ENCODE measurements around the gene FAM168A.

Gene FAM168A

DNA sequence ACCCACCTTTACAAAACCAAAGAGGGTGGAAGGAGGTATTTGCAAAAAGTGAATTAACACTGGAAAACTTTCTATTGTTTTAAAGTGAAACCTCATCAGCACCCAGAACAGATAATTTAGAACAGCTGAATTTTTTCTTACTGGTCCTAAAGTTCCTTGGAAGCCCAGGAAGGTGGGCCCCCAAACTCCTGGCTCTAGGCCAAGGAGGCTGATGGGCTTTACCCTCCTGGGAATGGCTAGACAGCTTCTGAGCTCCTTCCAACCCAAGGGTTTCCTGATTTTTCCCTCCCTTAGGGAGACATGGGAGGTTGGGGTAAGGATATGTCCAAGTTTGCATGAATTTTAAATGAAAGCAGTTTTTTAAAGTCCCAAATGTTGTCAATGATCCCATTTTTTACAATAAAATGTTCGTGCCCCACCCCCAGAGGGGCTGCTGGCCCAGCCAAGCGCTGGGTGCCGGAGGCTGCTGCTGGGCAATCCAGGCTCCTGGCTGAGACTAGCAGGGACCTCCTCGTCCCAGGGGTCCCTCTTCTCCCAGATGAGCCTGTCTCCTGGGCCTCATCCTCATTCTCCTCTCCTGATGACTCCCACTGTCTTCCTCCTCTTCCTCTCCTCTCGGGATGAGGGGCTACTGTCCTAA is 193.3 kb downstream of the FAM168A start:
- no peak for DNase-seq (ENCODE audit: low read depth in 2 of 2, low spot score in 1 of 2)

GRCh38 chr11:73404048-73404447 is 193.9 kb downstream of the FAM168A start:
- no peak for DNase-seq (ENCODE audit: low read depth in 2 of 2, low spot score in 1 of 2)

GRCh38 chr11:73403541-73403940 is 194.4 kb downstream of the FAM168A start:
- no peak for DNase-seq (ENCODE audit: low read depth in 2 of 2, low spot score in 1 of 2)

- no peak for DNase-seq (ENCODE audit: low read depth in 2 of 2, low spot score in 1 of 2)
Observed at GRCh38 chr11:73402834-73403185, 195.1 kb downstream of the FAM168A start.

- no peak for DNase-seq (ENCODE audit: low read depth in 2 of 2, low spot score in 1 of 2)
Observed at GRCh38 chr11:73401924-73402833, 195.7 kb downstream of the FAM168A start.

- no peak for DNase-seq (ENCODE audit: low read depth in 2 of 2, low spot score in 1 of 2)
Observed at GRCh38 chr11:73401217-73401923, 196.5 kb downstream of the FAM168A start.

GRCh38 chr11:73400293-73400692 is 197.6 kb downstream of the FAM168A start:
- DNase-seq (ENCODE audit: low read depth in 2 of 2, low spot score in 1 of 2): no peak

DNA sequence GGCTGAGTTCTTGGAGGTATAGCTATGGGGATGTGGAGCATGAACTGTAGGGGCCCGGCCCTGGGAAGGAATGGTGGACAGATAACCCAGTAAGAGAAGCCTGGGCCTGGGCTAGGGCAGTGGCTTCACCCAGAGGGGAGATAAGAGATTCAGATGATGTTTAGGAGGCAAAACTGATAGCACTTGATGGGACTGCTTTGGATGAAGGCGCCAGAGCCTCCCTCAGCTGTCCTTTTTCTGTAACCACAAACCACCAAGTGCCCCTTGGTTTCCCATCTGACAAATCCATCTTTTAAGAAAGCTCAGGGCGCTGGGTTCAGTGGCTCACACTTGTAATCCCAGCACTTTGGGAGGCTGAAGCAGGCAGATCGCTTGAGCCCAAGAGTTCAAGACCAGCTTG is 198.3 kb downstream of the FAM168A start:
- no peak for DNase-seq (ENCODE audit: low read depth in 2 of 2, low spot score in 1 of 2)

- DNase-seq (ENCODE audit: low read depth in 2 of 2, low spot score in 1 of 2): no peak
Observed at GRCh38 chr11:73399159-73399590, 198.7 kb downstream of the FAM168A start.

DNA sequence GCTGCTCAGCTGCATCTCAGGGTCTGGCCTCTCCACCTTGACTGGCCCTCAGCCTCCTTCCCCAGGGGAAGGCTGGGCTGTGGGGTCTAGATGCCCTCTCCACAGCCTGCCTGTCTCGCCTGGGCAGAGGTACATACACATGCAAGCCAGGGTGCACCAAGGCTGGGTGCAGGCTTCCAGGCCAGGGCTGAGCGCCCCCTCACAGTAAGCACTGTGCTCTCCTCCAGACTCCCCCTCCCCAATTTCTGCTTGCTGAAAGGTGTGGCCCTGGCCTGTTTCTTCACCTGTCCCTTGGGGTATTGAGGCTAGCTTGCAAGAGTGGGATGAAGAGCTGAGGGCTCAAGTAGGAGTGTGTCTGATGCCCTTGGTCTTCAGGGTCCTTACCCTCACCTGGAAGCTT is 199.2 kb downstream of the FAM168A start:
- DNase-seq (ENCODE audit: low read depth in 2 of 2, low spot score in 1 of 2): no peak

GRCh38 chr11:73398132-73398526 is 199.8 kb downstream of the FAM168A start:
- no peak for DNase-seq (ENCODE audit: low read depth in 2 of 2, low spot score in 1 of 2)

GRCh38 chr11:73397468-73398131 is 200.3 kb downstream of the FAM168A start:
- no peak for DNase-seq (ENCODE audit: low read depth in 2 of 2, low spot score in 1 of 2)

- DNase-seq (ENCODE audit: low read depth in 2 of 2, low spot score in 1 of 2): no peak
Observed at GRCh38 chr11:73396985-73397384, 200.9 kb downstream of the FAM168A start.

DNA sequence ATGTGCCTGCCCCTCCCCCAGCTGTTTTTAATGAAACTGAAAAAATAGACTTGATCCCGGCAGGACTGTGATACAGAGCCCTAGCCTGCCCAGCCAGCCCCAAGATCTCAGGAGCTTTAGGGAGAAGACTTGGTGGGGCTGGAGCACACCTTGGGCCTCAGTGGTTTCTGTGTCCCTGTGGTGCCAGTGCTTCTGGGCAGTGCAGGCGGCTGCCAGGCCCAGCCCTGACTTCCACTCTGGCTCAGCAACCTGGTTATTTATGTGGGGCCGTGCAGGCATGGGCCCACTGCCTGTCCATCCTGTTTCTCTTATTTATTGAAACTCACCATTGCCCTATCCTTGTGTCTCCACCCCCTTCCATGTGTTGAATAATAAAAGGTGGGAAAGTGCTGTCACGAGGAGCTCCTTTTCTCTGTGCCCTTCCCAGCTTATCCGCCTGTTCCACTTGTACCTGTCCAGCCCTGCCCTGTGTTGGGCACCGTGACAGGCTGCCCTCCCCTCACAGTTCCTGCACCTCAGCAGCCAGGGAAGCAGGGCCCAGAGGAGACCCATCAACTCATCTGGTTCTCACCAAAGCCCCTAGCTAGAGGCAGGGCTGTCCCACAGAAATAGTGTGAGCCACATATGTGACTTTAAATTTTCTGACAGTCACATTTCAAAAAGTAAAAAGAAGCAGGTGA is 201.5 kb downstream of the FAM168A start:
- no peak for DNase-seq (ENCODE audit: low read depth in 2 of 2, low spot score in 1 of 2)

DNA sequence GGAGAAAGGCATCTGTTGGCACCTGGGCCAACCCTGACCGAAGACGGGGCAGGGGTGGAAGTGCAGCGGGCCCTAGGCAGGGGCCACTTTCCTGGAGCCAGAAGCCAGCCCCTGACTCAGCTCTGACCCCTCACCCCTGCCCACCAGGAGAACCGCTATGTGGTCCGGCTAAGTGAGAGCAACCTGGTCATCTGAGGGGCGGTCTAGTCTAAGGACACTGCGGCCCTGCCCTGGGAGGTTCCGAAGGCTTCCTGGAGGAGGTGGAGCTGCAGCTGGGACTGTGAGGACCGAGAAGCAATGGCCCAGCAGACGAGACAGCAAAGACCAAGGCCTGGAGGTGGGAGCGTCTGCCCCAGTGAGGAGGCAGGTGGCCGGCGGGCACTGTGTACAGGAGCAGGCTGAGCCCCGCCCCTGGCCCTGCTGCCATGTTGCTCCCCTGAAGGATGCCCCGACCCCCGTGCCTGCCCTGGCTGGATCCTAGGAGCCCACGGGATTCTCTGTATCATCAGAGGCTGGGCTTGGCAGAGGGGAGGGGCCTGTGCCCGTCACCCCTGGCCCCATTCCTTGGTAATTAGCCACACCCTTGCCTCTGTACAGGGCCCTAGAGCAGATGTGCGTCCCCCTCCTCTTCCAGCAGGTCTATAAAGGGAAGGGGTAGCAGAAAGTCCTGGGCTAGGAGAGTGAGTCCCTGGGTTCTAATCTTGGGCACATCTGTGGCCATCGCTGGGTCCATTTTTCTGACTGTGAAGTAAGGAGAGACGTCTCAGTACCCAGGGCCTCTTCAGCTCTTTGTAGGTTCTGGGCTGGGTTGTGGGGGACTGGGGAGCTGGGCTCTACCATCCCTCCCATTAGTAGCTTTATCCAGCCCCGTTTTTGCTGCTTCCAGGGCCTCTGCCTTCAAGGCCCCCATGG is 202.4 kb downstream of the FAM168A start:
- DNase-seq (ENCODE audit: low read depth in 2 of 2, low spot score in 1 of 2): no peak

DNA sequence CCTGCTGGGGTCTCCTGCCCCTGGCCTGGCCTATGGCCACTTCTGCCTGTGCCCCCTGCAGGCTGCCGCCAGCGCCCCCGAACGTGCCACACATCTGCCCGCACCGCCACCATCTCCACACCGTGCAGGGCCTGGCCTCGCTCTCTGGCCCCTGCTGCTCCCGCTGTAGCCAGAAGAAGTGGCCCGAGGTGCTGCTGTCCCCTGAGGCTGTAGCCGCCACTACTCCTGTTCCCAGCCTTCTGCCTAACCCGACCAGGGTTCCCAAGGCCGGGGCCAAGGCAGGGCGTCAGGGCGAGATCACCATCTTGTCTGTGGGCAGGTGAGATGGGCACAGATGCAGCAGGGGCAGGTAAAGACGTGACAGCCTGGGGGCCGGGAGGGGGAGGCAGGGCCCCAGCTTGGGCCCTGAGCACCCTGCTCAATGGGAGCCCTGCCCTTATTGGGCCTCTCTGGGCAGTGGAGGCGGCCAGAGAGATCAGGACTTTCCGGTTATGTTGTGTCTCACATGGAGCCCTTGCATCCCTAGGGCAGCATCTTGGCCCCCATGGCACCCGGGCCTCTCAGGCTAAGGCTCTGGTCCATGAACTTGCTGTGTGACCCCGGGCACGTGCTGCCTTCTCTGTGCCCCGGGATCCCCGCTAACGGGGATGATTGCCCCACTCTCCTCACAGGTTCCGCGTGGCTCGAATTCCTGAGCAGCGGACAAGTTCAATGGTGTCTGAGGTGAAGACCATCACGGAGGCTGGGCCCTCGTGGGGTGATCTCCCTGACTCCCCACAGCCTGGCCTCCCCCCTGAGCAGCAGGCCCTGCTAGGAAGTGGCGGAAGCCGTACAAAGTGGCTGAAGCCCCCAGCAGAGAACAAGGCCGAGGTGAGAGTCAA is 203.3 kb downstream of the FAM168A start:
- no peak for DNase-seq (ENCODE audit: low read depth in 2 of 2, low spot score in 1 of 2)

- peak; percentile 27 to 38 for DNase-seq (ENCODE audit: low read depth in 2 of 2, low spot score in 1 of 2)
Observed at GRCh38 chr11:73393479-73394415, 204.2 kb downstream of the FAM168A start.

DNA sequence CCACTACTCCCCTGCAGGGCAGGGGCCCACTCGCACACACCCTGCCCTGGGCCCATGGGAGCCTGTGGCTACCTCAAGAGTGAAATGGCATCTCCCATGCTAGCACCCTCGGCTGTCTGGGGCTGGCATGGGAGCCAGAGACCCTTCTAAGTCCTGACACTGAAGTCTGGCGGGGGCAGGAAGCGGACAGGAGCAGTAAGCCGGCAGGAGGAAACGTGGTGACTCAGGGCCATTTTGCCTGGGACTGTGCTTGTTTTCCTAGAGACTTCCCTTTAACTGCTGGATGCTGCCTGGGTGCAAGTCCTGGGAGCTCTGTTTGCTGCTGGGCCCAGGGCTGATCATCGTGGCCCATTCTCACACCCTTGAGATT is 204.9 kb downstream of the FAM168A start:
- no peak for DNase-seq (ENCODE audit: low read depth in 2 of 2, low spot score in 1 of 2)

All from stimulated activated CD8-positive, alpha-beta memory T cell treated with anti-CD3 and anti-CD28 coated beads, Interleukin-4, amount 100 ng/mL, for 4 hours (primary cell).